ENCODE data around the gene DDIT4L.
"Not testable (repeated sequence)": the region's sequence is repeated elsewhere in the genome, so short reads cannot be mapped to it uniquely, and the experiment has no call there.

DDIT4L gene, protein sequence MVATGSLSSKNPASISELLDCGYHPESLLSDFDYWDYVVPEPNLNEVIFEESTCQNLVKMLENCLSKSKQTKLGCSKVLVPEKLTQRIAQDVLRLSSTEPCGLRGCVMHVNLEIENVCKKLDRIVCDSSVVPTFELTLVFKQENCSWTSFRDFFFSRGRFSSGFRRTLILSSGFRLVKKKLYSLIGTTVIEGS

DNA sequence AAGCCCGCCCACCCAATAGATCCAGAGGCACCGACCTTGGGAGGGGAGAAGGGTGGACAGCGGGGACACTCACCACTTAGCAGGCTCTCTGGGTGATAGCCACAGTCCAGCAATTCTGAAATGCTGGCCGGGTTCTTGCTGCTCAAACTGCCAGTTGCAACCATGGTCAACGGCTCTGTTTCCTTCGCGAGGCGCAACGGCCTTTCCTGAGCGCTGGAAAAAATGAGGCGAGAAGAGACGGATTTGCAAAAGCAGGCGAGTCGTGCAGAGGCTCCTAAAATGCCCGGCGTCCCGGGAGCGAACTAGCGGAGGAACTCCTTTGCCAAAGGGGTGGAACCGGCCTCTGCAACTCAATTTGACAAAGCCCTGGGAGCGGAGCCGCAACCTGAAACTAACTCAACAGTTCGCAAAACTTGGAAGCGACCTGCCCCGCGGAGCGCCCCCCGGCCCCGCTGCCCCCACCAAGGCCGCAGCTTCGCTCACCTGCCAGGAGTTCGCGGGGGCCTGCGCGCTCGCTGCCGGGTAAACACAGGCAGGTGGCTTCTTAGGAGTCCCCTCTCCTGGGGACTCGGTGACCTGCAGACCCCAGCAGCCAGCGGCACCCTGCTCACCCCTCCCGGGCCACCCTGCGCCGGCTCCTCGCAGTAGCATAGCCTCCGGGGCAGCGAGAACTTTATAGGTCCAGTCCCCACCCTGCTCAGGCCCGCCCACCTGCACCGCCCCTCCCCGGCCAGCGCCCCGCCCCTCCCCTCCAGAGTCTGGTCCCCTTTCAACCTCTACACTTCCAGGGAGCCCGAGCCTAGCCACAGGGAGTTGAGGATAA lies at the start of gene DDIT4L:
DDIT4L (minus strand) TSS at position 649 of the 823 bp plus-strand sequence; CDS start at position 164, 485 bp downstream.
- DNase-seq (ENCODE audit: low spot score): no peak

DNA sequence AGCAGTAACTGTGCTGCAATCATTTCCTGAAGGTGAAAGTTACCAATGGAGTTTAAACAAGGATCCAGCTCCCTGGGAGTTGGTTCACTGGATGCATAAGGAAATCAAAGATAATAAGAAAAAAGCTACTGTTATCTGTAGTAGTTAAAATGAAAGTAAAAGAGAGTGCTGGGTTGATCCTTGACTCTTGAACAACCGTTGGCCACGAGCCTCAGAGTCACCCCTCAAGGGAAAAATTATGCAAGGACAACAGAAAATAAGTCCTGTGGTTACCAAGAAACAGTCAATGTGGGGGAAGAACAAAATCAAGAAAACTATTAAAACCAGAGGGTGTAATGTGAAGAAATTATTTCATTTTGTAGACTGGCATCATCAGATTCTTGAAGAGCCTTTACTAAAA lies 49.7 kb upstream of the DDIT4L start:
- no peak for FAIRE-seq

More for the DNA sequence above, at the start of gene DDIT4L:
- FAIRE-seq: no peak

DNA sequence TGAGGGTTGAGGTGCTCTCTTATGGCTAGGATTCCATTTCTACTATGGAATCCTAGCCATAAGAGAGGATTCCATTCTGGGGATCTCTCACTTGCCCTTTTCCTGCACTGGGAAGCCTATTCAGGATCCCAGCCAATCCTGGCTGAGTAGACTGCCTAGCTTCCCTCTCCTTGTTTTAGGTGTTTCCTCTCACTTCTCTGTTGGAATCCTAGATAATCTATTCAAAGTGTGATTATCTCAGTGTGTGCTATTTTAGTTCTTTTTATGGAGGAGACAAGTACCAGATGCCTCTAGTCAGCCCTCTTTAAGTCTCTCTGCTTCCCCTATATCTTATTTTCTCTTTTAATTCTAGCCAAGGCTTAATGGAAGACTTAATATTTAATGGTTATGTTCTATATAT lies 34.5 kb upstream of the DDIT4L start:
- no peak for DNase-seq (ENCODE audit: low spot score)
- no peak for FAIRE-seq

More for the DNA sequence above, 49.7 kb upstream of the DDIT4L start:
- DNase-seq (ENCODE audit: low spot score): no peak

DNA sequence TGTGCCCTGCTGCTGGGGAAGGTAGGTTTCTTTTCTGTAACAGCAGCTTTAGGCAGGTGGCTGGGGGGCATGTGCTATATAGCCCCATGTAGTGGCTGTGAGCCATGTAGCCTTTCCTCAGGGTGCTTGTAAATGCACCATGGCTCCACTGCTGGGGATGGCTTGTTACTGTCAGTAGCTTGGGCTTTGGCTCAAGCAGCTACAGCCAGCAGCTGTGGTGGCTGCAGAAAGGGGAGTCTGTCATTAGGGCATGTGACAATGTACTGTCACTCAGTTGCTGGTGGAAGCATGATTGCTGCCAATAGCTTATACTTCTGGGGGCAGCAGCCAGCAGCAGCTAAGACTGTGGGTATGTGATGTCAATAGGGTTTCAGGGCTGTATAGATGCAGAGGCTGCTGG lies 33.9 kb upstream of the DDIT4L start:
- FAIRE-seq (no peak), DNase-seq (ENCODE audit: low spot score) (no peak)

DNA sequence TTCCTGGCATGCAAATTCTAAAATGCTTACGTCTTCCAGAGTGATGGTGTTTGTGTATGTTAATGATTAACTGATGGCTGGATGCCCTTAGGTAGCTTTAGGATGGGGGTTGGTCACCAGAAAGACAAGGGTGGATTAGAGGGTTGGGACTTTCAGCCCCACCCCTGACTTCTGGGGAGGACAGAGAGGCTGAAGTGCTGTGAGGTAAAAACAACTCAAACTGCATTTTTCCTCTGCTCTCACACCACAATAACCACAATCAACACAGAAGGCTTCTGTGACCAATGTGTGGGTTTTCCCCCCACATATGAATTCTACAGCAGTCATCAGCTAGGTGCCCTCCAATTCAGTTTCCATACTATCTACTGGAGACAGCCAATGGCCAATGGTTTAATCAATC lies 18.7 kb upstream of the DDIT4L start:
- FAIRE-seq: no peak
- DNase-seq (ENCODE audit: low spot score): no peak

DNA sequence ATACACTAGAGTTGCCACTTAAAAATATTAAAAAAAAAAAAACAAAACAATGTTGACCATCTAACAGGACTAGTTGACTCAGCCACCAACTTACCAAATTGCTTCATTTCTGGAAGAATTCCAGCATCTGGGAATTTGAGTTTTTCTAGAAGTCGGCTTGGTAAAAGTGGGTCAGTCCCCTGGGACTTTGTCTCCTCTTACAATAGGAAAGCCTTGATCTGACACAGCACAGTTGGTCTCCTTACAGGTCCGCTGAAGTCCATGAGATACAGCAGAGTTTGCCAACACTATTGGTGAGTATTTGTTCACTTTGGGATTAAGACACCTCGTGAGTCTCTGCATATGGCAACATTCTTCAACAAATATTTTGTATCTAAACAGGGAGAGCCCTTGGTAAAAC lies 18.2 kb upstream of the DDIT4L start:
- no peak for DNase-seq (ENCODE audit: low spot score)

DNA sequence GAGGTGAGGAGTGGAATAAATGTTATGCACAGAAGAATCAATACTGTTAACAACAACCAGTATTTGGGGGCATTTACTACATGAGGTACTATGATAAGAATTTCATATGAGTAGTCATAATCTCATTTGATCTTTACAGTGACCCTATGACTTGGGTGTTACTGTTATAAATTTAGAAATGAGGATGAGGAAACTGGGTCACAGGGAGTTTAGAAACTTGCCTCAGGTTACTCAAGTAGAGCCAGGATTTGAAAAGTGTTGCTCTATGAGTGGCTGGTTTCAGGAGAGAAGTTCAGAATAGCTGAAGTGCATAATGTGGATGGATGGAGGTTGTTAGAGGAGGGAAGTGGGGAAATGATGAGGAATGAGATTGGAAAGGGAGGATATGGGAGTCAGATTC lies 16.6 kb upstream of the DDIT4L start:
- DNase-seq (ENCODE audit: low spot score): no peak
- no peak for FAIRE-seq

More for the DNA sequence above, 18.2 kb upstream of the DDIT4L start:
- no peak for FAIRE-seq

DNA sequence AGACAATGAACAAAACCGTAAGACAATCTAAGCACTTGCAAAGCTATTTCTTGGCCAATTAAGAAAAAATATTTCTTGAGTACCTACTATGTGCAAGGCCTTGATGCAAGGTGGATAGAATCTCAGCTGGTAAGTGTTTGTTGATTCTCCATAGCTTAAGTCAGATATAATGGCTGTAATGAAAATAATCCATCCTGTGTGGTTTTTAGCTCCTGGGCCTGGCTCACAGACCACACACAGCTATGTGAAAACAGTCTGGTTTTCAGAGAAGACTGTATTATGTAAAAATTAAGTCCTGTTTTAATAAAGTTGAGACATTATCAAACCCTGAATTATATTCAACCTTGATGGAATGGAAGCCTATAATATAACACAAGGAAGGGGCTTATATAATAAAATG lies 7.8 kb upstream of the DDIT4L start:
- FAIRE-seq (no peak), DNase-seq (ENCODE audit: low spot score) (no peak)

DNA sequence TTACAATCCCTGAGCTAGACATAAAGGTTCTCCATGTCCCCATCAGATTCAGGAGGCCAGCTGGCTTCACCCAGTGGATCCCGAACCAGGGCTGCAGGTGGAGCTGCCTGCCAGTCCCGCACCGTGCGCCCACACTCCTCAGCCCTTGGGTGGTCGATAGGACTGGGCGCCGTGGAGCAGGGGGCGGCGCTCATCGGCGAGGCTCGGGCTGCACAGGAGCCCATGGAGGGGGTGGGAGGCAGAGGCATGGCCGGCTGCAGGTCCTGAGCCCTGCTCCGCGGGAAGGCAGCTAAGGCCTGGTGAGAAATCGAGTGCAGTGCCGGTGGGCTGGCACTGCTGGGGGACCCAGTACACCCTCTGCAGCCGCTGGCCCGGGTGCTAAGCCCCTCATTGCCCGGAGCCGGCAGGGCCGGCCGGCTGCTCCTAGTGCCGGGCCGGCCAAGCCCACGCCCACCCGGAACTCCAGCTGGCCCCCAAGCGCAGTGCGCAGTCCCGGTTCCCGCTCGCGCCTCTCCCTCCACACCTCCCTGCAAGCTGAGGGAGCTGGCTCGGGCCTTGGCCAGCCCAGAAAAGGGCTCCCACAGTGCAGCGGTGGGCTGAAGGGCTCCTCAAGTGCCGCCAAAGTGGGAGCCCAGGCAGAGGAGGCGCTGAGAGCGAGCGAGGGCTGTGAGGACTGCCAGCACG lies 6.3 kb upstream of the DDIT4L start:
- not testable (repeated sequence) for DNase-seq (ENCODE audit: low spot score); FAIRE-seq

DNA sequence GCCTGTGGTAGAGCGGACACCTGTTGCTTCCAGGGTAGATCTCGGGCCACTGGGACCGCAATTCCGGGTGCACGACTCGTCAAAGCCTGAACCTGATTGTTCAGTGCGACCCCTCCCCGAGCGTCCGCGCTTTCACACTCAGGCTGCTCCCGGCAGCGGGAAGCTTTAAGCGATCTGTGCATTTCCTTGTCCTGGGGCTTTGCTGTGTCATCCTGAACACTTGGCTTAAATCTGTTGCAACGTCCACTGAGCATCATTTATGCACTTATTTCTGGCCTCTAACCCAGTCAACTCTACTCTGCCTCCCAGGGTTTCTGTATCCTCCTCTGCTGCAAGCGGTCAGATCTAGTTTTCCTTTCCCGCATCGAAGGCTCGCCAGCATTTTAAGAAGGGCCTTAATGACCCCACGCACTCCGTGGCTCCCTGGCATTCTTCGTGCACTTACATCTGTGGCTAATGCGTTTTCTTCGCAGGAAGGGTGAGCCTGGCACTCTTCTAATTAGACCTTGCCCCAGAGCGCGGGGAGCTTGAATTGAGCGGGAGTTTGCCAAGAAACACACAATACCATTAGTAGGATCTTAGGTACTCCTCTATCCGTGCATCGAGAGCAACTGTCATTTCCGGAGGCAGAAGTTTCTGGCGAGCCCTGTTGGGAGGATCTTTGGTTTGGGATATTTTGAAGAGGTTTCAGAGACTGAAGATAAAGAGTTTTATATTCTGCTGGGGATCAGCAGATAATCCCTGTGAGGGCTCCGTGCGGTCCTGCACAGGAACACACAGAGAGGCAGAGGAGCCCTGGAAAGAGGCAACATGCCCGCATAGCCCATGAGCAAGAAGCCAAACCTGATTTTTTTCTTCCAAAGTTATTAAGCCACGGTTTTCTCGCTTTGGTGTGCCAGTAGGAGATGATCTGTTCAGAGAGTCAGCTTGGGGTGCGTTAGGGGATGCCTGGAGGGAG lies 654 bp upstream of the DDIT4L start:
- FAIRE-seq (no peak), DNase-seq (ENCODE audit: low spot score) (no peak)

DNA sequence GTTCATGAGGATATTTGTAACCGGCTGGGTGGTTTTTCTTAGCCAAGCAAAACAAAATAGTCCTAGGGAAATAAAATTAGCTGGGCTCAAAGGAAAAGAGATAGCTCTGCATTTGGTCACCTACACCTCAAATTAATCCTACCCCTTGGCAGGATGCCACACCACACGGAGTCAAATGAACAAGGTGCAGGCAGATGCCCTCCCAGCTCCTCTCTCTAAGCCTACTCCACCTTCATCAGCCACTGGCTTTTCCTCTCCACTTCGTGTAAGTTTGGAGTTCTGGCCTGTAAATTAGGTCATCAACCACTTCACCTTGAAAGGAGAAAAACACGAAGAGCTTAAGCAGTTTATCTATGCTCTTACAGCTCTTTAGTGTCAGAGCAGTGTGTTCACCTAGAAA lies 1.4 kb downstream of the DDIT4L start:
- DNase-seq (ENCODE audit: low spot score): no peak
- FAIRE-seq: no peak

DNA sequence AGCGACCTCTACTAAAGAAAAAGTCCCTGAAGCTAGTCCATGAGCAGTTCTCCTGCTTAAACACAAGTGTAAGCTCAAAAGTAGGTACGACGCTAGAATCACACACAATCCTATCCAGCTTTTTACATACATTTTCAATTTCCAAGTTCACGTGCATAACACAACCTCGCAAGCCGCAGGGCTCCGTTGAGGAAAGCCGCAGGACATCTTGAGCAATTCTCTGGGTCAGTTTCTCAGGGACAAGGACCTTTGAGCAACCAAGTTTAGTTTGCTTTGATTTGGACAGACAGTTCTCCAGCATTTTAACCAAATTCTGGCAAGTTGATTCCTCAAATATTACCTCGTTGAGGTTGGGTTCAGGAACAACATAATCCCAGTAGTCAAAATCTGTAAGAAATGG lies 2.5 kb downstream of the DDIT4L start:
- DNase-seq (ENCODE audit: low spot score) (no peak), FAIRE-seq (no peak)

DNA sequence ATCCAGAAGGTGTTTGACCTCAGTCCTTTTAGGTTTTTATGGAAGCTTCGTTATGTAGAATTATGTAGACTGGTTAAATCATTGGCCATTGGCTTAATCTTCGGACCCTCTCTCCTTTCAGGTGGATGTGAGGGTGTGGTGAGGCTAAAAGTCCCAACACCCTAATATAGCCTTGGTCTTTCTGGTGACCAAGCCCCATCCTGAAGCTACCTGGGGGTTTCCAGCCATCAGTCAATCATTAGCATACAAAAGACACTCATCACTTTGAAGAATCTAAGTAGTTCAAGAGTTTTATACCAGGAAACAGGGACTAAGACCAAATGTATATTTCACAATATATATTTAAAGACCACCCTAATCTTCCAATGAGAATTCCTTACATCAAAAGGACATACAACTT lies 5.5 kb downstream of the DDIT4L start:
- FAIRE-seq (no peak), DNase-seq (ENCODE audit: low spot score) (no peak)

DNA sequence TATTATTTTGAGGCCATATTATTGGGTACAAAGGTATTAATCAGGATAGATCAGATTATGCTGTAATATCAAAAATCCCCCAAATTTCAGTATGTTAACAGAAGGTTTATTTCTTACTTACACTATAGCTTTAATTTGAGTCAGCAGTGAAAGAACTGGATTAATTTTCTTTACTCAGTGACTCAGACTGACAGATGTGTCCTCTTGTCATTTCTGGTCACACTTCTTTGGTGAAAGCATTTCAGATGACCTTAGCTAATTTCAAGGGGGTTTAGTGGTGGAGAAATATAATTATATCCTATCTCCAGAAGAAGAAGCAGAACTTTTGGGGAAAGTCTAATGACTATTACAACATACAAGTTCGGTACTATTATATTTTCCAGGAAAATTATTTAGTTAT lies 12.4 kb downstream of the DDIT4L start:
- no peak for FAIRE-seq
- DNase-seq (ENCODE audit: low spot score): no peak

DNA sequence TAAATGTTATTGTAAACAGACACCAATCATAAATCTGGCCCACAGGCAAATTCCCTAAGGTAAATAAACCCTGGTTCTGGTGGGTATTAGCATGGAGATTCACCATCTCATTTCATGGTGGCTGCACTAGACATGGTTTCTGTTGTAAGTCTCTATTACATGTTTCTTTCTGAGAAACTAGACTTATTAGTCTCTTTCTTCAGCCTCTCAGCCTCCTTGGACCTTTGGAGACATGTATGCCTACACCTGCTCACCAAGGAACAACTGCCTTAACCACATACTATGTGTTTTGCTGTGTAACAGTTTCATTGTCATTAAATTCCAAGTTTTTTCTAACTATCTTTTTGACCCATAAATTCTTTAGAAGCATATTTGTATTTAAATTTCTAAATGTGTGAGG lies 13.1 kb downstream of the DDIT4L start:
- FAIRE-seq: no peak

DNA sequence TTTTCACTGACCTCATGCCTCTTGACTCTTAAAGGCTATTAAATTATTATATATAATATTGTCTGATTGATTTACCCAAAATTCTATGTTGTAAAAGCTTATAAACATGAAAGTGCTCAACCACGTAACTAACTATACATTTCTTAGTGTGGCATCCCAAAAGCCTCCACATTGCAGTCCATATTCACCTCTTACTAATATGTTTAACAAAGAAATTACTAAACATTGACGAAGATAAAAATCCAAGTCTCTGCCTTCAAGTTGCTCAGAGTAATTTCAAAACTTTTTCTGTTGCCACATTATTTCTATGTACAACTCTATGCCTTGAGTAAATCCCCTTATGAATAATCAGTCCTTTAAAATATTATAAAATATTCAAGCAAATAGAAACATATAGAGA lies 14.4 kb downstream of the DDIT4L start:
- FAIRE-seq: no peak
- DNase-seq (ENCODE audit: low spot score): no peak

More for the DNA sequence above, 13.1 kb downstream of the DDIT4L start:
- no peak for DNase-seq (ENCODE audit: low spot score)

DNA sequence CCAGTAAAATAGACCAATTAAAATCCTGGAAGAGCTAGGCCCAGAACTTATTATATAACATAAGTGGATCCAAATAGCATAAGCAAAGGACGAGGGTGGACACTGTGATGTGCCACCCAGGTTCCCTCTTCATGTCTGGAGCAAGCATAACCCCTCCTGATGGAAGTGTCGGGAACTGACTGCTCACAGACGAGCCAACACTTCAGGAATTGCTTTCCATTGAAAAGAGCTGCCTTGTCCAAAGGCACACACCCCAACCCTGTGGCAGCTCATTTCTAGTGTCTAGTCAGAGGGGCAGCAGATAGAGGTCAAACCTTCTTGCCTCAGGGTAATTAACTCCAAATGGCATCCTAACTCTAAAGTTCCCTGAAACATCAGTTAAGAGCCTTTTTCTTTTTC lies 15.3 kb downstream of the DDIT4L start:
- DNase-seq (ENCODE audit: low spot score) (no peak), FAIRE-seq (no peak)

DNA sequence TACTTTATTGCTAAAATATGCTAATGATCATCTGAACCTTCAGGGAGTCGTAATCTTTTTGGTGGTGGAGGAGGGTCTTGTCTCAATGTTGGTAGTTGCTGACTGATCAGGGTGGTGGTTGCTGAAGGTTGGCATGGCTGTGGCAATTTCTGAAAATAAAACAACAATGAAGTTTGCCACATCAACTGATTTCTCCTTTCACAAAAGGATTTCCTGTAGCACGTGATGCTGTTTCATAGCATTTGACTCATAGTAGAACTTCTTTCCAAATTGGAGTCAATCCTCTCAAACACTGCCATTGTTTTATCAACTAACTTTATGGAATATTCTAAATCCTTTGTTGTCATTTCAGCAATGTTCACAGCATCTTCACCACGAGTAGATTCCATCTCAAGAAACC lies 19.3 kb downstream of the DDIT4L start:
- FAIRE-seq (no peak), DNase-seq (ENCODE audit: low spot score) (no peak)

DNA sequence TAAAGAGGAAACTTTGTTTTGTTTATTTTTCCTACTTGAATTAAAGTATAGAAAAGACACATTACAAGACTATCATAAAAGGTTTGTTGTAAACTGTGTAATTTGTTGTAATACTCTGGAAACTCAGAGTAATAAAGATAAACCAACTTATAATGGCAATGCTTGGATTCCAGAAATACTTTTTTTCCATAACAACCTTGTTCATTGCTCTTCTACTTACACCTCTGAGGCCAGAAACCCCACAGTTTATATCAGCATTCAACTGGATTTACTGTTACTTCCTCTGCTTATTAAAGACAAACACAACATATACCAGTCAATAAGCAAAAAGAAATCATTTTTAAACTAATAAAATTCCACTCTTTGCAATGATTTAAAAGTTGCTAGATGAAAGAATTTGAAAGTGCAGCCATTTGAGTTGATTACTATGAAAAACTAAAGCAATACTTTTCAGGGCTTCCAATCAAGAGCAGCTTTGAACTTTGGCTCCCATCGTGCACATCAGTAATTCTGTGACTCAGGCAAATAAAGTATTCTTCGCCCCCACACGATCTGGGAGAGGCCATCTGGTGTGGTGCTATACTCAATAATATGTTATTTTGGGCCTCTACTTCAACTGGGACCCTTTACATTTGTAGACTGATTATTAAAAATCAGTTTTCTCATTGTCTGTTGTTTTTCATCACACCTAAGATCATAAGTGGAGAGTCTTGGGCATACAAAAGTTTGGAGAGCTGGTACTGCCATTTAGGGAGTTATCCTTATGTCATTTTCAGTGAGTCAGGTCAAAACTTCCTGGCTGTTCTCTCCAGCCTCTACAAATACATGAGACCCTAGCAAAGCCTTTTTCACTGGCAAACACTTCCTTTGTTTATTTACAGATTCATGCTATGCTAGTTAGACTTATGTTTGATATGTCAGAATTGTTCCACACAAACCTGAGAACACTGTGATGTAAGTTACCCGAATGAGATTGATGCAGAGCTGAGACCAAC lies 20.5 kb downstream of the DDIT4L start:
- DNase-seq (ENCODE audit: low spot score) (no peak), FAIRE-seq (no peak)

DNA sequence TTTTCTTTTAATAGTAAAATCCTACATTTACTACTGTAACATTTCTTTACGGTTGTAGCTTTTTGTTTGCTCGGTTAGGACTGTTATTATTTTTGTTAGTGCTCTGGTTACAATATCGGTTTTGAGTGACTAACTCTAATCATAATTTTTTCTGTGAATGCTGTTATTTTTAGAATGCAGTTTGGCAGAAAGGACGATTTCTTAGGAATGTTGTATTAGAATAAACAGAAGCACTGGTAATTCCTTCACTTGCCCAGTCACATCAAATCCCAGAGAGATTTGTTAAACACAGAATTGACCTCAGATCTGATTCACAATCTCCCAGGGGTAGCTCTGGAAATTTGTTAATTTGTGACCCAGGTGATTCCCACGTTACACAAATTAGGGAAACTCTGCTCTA lies 21.7 kb downstream of the DDIT4L start:
- FAIRE-seq (no peak), DNase-seq (ENCODE audit: low spot score) (no peak)
